ENCODE data around the gene TP53TG3E. TPM values are rescaled to one million over a fixed set of nuclear protein-coding genes. Genes with fewer than 3 reads are reported as not detected.
"Not testable (repeated sequence)": the region's sequence is repeated elsewhere in the genome, so short reads cannot be mapped to it uniquely, and the experiment has no call there.

TP53TG3E gene, protein sequence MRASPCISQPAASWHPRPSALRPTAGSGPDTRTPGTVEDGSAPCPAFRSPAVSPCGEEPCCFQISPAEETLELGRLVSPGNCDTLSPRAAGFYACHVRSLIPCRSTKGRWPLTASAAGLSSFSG
- total RNA-seq (2014; rRNA removed; shearing (Covaris generic)) = not detected in 2 replicates

GRCh38 chr16:33304006-33304405, at the start of gene TP53TG3E:
TSS of gene TP53TG3E (plus strand) at chr16:33304306. CDS start at chr16:33304374, 68 bp downstream.
- not testable (repeated sequence) for DNase-seq (ENCODE audit: low read depth)

- not testable (repeated sequence) for DNase-seq (ENCODE audit: low read depth)
Measured at GRCh38 chr16:33336226-33337012, 32.3 kb downstream of the TP53TG3E start.

GRCh38 chr16:33337627-33338542, 33.8 kb downstream of the TP53TG3E start:
- not testable (repeated sequence) for DNase-seq (ENCODE audit: low read depth)

- not testable (repeated sequence) for DNase-seq (ENCODE audit: low read depth)
Measured at GRCh38 chr16:33338543-33338951, 34.4 kb downstream of the TP53TG3E start.

- DNase-seq (ENCODE audit: low read depth) = not testable (repeated sequence)
Measured at GRCh38 chr16:33339093-33340061, 35.3 kb downstream of the TP53TG3E start.

Other genes starting within 250 kb of the TP53TG3E start
- 0.69 and 3.5 TPM in 2 replicates for gene TP53TG3C, start 110.1 kb upstream of the TP53TG3E start, total RNA-seq (2014; rRNA removed; shearing (Covaris generic))
- gene TP53TG3B, start 56.5 kb downstream of the TP53TG3E start, total RNA-seq (2014; rRNA removed; shearing (Covaris generic)) = 3.4 TPM in 1 of 2 replicates, not detected in the other
- 0.29 TPM in 1 of 2 replicates, not detected in the other for gene TP53TG3F, start 155.3 kb downstream of the TP53TG3E start, total RNA-seq (2014; rRNA removed; shearing (Covaris generic))